ENCODE data around the gene RUSF1.

DNA sequence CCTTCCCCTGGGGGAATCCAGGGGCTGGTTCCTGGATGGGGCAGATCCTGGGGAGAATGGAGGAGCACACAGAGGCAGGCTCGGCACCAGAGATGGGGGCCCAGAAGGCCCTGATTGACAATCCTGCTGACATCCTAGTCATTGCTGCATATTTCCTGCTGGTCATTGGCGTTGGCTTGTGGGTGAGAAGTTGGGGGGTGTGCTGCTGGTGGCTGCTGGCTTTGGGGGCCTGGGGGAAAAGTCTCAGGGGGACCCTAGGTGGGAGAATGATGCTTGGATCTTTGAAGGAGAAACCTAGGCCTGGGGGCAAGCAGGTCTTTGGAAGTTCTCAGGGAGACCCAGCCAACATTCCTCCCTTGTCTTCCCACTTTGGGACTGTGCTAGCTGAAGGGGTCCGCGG lies 25.1 kb downstream of the RUSF1 start, which contains the start of gene SLC5A2:
- no peak for TF ChIP-seq POLR2A (IDR thresholded peaks at IDR 0.05)
- TF ChIP-seq, protein P1, sequence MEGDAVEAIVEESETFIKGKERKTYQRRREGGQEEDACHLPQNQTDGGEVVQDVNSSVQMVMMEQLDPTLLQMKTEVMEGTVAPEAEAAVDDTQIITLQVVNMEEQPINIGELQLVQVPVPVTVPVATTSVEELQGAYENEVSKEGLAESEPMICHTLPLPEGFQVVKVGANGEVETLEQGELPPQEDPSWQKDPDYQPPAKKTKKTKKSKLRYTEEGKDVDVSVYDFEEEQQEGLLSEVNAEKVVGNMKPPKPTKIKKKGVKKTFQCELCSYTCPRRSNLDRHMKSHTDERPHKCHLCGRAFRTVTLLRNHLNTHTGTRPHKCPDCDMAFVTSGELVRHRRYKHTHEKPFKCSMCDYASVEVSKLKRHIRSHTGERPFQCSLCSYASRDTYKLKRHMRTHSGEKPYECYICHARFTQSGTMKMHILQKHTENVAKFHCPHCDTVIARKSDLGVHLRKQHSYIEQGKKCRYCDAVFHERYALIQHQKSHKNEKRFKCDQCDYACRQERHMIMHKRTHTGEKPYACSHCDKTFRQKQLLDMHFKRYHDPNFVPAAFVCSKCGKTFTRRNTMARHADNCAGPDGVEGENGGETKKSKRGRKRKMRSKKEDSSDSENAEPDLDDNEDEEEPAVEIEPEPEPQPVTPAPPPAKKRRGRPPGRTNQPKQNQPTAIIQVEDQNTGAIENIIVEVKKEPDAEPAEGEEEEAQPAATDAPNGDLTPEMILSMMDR (IDR thresholded peaks at IDR 0.05): no peak
